ENCODE data around the gene ABTB2. TPM values are rescaled to one million over a fixed set of nuclear protein-coding genes. Genes with fewer than 3 reads are reported as not detected.

ABTB2 gene
- total and polyA plus RNA-seq, 10 of the 15 experiments (the other 5 are each of a cell fraction or from before 2014, with no cell fraction given), result 0.13 to 2.1 (median 0.72) TPM

DNA sequence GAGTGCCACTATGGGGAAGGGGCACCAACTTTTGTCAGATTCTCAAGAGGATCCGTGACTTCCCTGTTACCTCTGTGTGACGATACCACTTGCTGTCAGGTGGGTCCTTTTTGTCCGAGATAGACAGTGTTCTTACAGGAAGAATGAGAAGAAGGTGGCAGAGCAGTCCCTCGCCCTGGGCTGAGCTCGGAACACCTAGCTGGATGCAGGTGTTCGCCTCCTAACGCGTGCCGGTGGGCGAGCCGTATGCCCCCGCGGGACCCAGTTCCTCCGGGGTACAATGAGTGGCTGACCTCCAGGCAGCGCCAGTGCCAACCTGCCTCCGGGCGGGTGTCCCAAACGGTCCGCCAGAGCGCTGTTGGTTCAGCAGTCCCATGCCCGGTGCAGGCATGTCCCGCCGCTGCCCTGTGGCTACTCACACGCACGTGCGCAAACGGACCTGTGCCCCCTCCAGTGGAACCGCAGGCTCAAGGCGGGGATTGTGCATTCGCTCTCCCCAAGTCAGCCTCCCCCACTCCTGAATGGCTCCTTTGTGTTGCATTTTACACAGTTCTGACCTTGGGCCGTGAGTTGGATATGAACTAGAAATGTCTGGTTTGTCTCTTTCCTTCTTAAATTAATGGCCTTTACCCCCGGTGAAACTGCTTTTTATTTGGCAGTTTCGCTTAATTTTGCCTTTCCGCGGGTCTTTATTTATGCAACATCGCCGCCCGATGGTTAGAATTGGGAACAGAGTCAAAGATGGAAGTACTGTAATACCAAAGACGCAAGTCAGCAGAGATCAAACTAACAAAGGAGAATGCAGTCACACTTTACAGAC is 1.1 kb upstream of the ABTB2 start (continued):
- TF ChIP-seq ZBTB33 (IDR thresholded peaks at IDR 0.05), result no peak
- no peak for TF ChIP-seq ZNF217 (IDR thresholded peaks at IDR 0.05)
- no peak for TF ChIP-seq JUNB (IDR thresholded peaks at IDR 0.05)
- TF ChIP-seq, protein P1, sequence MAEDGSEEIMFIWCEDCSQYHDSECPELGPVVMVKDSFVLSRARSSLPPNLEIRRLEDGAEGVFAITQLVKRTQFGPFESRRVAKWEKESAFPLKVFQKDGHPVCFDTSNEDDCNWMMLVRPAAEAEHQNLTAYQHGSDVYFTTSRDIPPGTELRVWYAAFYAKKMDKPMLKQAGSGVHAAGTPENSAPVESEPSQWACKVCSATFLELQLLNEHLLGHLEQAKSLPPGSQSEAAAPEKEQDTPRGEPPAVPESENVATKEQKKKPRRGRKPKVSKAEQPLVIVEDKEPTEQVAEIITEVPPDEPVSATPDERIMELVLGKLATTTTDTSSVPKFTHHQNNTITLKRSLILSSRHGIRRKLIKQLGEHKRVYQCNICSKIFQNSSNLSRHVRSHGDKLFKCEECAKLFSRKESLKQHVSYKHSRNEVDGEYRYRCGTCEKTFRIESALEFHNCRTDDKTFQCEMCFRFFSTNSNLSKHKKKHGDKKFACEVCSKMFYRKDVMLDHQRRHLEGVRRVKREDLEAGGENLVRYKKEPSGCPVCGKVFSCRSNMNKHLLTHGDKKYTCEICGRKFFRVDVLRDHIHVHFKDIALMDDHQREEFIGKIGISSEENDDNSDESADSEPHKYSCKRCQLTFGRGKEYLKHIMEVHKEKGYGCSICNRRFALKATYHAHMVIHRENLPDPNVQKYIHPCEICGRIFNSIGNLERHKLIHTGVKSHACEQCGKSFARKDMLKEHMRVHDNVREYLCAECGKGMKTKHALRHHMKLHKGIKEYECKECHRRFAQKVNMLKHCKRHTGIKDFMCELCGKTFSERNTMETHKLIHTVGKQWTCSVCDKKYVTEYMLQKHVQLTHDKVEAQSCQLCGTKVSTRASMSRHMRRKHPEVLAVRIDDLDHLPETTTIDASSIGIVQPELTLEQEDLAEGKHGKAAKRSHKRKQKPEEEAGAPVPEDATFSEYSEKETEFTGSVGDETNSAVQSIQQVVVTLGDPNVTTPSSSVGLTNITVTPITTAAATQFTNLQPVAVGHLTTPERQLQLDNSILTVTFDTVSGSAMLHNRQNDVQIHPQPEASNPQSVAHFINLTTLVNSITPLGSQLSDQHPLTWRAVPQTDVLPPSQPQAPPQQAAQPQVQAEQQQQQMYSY (CRISPR knock-in tag; IDR thresholded peaks at IDR 0.05), result no peak
- TF ChIP-seq YY1 (IDR thresholded peaks at IDR 0.05; ENCODE audit: low read depth, low read length), result peak; percentile 90
- TF ChIP-seq TCF7 (IDR thresholded peaks at IDR 0.05; ENCODE audit: borderline replicate concordance), result 0 out of 2 replicates have a peak, but pooled peaks have one; percentile 47
- TF ChIP-seq, protein P2, sequence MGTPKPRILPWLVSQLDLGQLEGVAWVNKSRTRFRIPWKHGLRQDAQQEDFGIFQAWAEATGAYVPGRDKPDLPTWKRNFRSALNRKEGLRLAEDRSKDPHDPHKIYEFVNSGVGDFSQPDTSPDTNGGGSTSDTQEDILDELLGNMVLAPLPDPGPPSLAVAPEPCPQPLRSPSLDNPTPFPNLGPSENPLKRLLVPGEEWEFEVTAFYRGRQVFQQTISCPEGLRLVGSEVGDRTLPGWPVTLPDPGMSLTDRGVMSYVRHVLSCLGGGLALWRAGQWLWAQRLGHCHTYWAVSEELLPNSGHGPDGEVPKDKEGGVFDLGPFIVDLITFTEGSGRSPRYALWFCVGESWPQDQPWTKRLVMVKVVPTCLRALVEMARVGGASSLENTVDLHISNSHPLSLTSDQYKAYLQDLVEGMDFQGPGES (IDR thresholded peaks at IDR 0.05), result no peak
- 0 out of 2 replicates have a peak, but pooled peaks have one; percentile 59 for TF ChIP-seq NBN (IDR thresholded peaks at IDR 0.05)
- peak; percentile 70 to 92 (median 71); a peak in 5 of 6 replicates for TF ChIP-seq CTCF (IDR thresholded peaks at IDR 0.05 in 2 of 3, conservative IDR thresholded peaks at IDR 0.05 in 1 of 3; ENCODE audit: control insufficient read depth in 2 of 3, extremely low read depth in 1 of 3, insufficient read depth in 1 of 3, low read depth in 3 of 3, low read length in 3 of 3)
- TF ChIP-seq CHD1 (IDR thresholded peaks at IDR 0.05; ENCODE audit: low read depth, low read length), result no peak
- TF ChIP-seq, protein P3, sequence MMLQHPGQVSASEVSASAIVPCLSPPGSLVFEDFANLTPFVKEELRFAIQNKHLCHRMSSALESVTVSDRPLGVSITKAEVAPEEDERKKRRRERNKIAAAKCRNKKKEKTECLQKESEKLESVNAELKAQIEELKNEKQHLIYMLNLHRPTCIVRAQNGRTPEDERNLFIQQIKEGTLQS (IDR thresholded peaks at IDR 0.05; ENCODE audit: borderline replicate concordance, extremely low read depth, low read depth, low read length), result peak; percentile 48; the same call in 1 of the 2 replicates
- no peak for TF ChIP-seq E2F4 (IDR thresholded peaks at IDR 0.05; ENCODE audit: low read depth, low read length)
- TF ChIP-seq MTA2 (IDR thresholded peaks at IDR 0.05; ENCODE audit: low read depth), result no peak
